Activated naive CD4-positive, alpha-beta T cell (primary cell): ENCODE measurements around the gene CHST11.

Experiments
- DNase-seq, 4 experiments: peaks; one replicate each; lab custom pipeline; 2025; lab: John Stamatoyannopoulos, UW

The CHST11 gene

DNA sequence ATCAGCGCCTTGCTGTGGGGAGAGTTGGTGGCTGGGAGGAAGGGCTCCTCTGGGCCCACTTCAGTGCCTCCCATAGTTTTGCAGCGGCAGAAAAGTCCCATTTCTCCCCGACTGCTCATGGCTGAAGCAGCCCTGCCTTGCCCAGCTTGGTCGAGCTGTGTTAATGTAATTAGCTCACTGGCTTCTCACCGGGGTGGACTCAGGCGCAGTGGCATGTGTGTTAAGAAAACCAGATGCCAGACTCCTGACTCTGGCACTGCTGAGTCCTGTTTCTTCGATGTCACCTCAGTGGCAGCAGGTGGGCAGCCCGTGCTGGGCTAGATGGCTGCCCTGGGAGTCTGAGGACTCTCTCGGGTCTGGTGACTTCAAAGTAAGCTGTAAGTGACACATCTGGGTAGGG is 47.4 kb downstream of the CHST11 start:
- DNase-seq = no peak

DNA sequence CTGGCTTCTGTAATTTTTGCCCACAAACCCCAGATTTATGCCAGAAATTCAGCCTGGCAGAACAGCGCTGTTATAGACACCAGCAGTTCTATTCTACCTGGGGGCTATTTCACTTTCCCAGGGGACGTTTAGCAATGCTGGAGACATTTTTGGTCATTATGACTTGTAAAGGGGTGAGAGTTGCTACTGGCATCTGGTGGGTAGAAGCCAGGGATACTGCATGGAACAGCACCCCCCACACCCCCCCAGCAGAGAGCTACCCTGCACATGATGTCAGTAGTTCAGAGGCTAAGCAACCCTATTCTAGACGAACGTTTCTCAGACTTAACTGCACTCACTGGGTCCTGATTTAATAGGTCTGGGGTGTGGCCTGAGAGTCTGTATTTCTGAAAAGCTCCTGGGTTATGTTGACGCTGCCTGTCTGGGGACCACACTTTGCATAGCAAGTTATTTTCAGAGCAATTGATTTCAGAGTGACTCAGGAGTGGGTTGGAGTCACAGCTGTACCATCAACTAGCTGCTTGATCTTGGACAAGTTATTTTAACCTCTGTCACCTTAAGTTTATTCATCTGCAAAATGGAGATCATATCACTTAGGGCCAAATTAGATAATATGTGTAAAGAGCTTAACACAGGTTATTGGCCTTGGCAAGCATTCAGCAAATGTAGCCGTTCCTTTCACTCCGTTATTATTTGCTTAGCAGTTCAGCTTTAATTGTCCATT is 48.5 kb downstream of the CHST11 start:
- DNase-seq = no peak

DNA sequence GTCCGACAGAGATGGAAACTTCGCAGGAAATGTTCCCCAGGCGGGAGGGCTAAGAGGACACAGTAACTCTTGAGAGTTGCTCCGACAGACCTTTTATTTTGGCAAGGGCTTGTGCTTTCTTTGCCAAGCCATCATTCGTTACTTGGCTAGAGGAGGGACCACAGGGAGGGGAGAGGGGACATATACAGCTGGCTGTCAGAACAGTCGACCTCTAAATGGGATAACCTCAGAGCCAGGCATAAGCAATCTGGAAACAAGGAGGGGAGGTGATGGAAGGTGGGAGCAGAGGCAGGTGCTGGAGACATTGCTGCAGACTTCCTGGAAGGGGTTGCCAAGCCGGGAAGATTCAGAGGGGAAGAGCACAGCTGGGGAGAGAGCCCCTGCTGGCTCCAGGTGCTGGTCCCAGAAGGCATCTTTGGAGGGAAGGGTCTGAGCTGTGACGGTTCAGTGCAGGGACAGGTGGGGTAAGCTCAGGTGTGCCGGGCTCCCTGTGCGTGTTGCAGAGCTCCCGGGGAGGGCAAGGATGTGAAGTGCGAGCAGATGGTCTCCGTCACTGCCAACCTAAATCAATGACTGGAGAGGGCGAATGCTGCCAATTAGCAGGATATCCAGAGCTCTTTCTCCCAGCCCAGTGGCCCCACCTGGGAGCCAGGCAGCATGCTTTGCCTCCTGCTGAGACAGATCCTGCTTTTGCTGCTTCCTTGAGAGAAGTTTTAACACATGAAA is 50.1 kb downstream of the CHST11 start:
- DNase-seq = no peak

DNA sequence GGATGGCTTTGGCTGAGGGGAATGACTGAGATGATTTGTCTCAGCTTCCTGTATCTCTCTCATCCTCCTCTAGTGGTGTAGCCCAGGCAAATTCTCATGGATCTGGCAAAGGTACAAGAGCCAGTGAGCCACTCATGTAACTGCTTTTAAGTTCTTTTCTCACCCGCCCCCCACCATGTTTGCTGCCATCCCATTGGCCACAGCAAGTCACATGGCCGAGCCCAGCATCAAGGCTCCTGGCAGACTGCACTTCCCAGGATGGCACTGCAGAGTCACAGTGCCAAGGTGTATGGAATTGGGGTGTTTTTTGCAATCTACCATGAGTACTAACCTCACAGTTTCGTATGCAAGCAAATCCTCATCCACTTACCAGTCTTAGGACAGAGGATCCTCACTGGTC is 50.9 kb downstream of the CHST11 start:
- no peak for DNase-seq

DNA sequence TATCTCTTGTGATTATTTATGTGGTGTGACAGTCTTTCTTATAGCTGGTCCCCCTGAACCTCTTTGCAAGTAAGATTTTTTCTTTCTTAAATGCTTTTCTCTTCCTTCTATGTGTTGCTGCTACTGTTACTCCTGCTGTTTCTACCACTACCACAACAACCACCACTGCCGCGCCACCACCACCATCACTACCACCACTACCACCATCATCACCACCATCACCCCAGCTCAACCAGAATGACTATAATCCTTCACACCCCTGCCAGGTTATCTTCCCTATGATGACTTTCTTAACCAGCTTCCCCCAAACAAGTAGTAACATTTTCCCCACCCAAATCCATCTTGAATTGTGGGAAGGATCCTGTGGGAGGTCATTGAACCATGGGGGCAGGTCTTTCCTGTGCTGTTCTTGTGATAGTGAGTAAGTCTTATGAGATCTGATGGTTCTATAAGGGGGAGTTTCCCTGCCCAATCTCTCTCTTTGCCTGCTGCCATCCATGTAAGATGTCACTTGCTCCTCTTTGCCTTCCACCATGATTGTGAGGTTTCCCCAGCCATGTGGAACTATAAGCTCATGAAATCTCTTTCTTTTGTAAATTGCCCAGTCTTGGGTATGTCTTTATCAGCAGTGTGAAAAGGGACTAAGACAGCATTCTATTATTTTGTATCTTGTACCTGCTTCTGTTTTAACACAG is 52.2 kb downstream of the CHST11 start:
- DNase-seq = no peak

DNA sequence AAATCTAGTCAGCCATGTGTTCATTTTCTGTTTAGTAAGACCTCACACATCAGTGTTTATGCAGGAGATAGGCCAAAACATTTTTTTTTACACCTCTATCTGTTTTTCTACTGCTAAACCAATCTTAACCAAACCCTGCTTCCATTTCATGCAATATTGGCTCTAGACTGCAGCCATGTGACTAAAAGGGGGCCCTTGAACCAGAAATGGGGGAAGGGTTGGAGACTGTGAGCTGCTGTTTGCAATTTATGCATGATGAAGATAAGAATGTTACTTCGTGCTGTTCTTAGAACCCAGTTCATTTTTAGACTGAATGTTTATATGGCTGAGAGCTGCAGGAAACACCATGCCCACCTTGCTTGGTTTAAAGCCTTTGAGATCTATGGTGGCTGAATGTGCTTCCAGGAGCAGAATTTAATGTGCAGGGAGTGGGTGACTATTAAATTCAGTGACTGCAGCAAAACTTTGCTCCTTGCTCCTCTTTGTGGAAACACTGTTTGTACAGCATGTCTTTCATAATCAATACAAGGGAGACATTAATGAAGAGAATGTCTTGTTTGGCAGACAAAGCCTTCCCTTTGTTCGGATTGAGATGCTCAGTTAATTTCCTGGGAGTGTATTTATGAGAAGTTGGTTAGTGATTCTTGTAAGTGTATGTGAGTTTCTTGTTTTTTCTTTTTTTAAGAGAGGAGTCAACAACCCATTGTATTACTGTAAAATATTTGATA is 53.6 kb downstream of the CHST11 start:
- DNase-seq = no peak

DNA sequence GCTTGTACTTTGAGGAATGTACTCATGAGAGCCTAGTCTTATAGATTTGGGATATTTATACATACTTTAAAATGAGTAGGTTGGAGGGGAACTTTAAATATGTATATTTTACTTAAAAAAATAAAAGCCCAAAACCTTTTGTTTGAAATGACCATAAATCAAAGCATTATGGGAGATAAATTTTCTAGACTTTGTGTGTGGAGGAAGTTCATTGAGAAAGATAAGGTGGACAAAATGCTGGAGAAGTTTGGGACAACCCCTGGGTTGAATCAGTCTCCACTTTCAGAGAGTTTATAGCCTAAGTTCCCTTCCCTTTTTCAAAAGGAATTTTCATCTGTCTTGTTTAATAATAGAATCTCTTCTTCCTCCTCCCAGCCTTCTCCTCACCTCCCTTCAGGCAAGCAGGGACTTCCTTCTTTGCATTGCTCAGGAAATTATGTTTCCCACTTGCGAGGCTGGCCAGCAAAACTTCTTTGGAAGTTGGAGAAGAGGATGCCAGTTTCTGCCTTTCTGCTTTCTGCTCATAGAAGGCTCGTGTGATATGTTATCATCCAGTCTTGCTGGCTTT is 54.2 kb downstream of the CHST11 start:
- DNase-seq = no peak

DNA sequence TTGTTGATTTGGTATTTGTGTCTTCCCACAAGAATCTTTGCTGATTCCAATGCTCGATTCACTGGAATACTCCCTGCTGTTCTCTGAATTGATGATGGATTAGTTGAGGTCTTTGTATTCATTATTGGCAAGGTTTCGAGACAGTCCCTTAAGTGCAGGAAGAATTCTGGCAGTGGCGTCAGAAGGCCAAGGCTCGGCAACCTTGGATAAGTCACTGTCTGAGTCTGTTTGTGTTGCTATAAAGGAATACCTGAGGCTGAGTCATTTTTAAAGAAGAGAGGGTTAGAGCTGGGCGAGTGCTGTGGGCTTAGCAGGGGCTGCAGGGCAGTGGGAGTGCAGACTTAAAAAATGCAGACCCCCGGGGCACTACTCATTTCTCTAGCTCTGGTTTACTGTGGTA is 56.9 kb downstream of the CHST11 start:
- DNase-seq = no peak

DNA sequence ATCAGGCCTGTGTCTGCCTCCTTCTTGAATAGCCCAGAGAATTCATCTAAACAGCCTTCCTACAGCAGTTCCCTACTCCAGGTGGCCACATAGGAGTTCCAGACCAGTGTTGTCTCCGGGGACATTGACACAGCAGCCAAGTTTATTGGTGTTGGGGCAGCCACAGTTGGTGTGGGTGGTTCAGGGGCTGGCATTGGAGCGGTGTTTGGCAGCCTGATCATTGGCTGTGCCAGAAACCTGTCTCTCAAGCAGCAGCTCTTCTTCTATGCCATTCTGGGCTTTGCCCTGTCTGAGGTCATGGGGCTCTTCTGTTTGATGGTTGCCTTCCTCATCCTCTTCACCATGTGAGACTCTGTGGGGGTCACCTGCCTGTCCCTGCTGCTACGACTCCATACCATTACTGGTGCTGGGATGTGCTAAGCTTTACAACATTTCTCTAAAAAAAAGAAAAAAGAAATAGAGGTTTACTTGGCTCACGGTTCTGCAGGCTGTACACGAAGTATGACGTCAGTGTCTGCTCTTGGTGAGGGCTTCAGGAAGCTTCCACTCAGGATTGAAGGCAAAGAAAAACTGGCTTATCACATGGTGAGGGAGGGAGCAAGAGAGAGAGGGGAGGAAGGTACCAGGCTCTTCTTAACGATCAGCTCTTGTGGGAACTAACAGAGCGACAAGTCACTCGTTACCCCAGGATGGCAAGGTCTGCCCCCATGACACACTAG is 57.5 kb downstream of the CHST11 start:
- DNase-seq = no peak

DNA sequence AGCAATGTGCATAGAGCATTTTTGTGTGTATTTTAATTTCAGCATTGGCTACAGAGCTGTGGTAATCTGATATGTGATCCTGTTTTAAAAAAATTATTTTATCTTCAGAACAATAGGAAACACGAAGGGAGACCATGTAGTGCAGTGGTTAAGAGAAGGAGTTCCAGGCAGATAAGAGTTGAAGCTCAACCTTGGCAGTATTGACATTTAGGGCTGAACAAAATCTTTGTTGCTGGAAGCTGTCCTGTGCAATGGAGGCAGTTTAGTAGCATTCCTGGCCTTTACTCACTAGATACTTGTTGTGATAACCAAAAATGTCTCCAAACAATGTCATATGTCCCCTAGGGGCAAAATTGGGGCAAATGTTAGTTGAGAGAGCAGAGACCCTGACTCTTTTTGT is 59.2 kb downstream of the CHST11 start:
- no peak for DNase-seq

DNA sequence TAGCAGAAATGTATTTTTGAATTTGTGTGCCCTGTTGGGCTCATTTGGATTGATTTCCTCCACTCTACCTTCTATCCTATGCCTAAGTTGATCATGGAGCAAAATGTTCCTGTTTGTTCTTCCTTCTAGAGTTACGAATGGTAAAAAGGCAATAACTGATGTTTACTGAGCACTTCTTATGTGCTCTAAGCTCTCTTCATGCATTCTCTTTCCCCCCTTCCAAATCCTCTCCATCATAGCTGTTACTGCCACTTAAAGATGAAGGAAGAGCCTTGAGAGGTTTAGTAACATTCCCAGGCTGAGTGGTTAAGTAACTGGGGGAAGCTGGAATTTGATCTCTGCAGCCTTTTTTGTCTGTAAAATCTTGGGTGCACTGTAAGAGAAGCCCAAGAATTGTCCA is 60.1 kb downstream of the CHST11 start:
- DNase-seq = no peak

DNA sequence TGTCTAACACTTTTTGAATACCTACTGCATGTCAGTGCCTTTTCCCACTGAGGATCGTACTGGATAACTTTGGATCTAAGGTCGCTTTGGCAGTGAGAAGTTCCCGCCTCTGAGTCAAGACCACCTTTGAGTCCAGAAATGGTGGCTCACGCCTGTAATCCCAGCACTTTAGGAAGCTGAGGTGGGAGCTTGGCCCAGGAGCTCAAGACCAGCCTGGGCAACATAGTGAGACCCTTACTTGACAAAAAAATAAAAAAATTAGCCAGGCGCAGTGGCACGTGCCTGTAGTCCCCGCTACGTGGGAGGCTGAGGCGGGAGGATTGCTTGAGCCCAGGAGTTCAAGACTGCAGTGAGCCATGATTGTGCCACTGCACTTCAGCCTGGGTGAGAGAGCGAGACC is 61.1 kb downstream of the CHST11 start:
- no peak for DNase-seq

DNA sequence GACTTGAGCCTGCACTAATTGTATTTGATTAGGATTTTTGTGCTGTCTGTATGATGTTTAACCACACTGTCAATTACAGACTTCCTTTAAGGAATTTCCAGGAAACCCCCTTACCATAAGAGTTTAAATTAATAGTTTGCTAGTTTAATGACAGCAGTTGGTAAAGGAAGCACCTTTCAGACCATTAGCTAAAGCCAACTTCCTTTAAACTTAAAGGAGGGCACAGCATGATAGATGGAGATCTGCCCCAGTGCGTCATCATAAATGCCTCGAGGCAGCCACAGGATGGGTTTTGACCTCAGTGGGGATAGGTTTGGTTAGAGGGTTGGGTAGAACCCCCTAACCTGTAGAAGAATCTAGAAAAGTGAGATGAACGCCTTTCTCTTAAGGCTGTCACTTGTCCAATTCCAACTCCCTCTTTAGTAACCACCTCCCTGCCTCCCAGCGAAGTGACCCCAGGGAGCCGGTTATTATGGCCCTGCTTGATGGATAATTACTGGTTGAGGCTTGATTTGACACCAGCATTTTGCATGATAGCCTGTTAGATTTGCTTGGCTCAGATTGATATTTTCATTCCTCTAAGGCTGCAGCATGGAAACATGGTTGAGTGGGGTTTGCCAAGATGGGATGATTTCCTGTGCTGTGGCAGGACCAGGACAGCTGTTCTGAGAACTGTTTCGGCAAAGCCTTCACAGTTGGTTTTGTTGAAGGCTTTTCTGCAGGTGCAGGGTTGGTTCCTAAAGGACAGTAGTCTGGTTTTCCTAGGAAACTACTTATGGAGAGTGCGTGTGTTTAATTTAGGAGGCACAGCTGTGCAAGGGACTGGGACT is 62.7 kb downstream of the CHST11 start:
- no peak for DNase-seq

DNA sequence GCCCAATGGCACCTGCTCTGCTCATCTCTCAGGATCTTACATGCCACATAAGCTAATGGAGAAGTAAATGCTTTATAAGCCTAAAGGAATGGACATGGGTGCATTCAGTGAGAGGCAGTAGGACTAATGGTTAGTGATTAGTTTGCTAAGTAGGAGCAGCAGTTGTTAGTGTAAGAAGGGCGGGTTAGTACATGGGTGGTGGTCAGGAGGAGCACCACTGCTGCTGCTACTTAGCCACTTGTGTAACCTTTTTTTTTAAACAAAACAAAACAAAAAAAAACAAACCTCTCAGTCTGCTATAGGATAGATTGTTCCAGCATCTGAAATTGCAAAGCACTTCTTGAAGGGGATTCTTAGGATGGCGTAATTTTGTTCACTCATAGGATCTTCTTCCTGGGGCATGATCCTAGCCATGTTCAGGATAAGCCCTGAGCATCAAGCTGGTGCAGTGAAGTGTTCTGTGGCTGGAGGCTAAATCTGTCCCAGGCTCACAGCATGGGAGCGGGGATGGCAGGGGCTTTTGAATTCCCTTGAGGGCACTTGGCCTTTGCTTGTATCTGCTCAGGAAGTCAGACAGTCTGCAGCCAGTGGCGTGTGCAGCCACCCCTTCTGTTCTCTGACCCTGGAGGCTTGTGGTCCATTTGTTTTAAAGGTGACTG is 63.6 kb downstream of the CHST11 start:
- DNase-seq = no peak

DNA sequence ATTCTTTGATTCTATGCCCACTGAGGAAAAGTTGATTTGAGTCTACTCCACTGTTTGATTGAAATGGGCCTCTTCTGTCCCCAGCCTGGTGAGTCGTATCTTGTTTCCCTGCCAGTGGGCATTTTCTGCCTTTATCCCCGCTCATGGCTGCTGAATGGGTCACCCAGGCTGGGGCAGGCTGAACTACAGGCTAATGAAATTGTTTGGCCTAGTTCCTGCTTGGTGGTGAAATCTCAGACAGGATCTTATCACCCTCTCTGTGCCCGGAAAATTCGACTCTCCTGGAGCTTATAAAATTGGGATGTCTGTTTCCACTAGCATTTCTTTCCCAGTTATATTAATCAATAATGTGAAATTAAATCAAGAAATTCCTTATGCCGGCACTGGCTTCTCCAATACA is 65.0 kb downstream of the CHST11 start:
- DNase-seq = no peak

DNA sequence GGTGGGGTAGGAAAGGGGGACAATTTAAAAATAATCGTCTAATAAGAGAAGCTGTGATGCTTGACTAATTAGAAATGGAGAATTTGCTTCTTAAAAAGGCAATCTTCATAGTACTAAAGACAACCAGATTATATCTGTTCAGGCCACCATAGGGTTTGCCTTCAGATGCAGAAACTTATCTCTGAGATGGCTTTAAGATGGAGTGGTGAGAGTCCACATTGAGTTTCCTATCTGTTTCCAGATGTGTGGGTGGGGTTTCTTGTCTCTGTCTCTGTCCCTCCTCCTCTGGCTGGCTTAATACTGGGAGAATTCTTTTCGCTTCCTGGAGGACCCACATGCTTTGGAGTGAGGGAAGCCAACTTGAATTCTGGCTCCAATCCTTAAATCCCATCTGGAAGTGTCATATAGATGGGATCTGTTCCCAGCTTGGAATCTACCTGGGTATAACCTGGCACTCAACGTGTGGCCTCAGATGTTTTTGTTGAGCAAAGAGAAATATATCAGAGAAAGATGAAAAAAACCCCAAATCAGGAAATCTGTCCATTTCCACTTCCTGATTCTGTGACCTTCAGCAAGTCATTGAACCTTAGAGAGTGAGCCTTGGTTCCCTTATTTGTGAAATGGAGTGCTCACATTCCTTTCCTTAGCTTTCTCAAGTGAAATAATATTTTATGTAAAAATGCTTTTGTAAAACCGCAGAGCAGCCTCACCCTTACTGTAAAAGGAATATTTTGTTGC is 66.4 kb downstream of the CHST11 start:
- DNase-seq = no peak

DNA sequence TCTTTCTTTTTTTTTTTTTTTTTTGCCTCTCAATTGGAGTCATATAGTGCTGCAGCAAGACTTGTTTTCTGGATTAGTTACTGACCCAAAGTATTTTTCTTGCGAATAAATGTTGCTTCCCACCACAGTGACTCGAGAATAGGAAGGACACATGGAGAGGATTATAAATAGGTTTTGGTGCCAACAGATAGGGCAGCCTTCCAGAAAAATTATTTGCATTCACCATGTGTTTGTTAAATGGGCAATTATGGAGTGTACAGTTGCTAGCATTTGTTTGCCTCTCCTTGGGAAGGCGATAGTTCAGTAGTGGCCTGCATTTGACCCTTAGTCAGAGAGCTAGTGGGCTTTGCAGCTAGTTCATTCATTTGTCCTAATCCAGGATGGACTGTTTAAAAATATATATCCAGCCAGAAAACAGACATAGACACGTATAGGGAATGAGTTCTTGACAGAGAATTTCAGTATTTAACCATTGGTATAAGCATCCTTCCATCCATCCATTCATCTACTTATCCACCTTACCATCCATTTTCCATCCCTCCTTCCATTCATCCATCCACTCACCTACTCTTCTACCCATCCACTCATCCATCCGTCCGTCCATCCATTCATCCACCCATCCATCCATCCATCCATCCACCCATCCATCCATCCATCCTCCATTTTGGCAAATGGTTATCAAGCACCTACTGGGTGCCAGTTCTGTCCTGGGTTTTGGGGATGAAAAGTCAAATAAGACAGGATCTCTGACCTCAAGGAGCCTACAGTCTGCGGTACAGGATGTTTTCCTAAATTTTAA is 67.5 kb downstream of the CHST11 start:
- DNase-seq = no peak

DNA sequence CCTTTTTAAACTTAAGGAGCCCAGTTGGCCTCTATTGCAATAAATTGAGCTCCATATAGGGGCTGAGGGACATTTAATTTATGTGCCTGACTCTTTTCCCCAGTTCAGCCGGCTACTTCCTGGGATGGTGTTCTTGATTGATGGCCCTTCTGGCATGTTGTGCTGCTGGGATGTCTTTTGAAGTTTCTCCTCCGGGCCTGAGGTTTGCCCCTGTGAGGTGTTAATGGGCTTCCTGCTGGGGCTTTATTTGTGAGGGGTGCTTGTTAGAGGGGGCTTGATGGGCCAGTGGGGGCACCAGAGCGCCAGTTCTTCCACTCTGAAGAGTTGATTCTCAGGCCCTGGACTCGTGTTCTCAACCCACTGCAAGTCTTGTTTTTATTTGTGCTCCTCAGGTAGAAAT is 69.6 kb downstream of the CHST11 start:
- no peak for DNase-seq

DNA sequence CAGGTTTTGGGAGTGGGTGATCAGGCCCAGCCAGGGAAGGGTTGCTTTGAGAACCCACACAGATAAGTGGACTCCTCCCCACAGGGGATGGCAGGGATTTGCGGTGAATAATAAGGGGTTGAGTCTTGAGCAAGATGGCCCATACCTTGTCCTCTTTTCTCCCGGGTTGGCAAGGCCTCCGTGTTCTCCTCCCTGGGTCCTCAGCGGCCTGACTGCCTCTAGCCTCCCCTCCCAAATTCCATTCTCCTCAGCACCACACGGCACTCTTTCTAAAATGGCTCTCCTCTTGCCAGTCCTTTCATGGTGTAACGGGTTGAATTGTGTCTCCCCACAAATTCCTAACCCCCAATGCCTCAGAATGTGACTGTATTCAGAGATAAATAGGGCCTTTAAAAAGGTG is 70.0 kb downstream of the CHST11 start:
- DNase-seq = no peak
